Activated CD8-positive, alpha-beta memory T cell treated with anti-CD3 and anti-CD28 coated beads for 48 hours (primary cell): Measurements from ENCODE around the gene FZD7.

ENCODE experiments used
- DNase-seq, 3 experiments: peaks; one replicate each; pipeline ENCODE4 v3.0.0-alpha.2; 2020; ENCODE audit warnings: low read depth in 2 of 3, low spot score in 2 of 3

Gene FZD7

DNA sequence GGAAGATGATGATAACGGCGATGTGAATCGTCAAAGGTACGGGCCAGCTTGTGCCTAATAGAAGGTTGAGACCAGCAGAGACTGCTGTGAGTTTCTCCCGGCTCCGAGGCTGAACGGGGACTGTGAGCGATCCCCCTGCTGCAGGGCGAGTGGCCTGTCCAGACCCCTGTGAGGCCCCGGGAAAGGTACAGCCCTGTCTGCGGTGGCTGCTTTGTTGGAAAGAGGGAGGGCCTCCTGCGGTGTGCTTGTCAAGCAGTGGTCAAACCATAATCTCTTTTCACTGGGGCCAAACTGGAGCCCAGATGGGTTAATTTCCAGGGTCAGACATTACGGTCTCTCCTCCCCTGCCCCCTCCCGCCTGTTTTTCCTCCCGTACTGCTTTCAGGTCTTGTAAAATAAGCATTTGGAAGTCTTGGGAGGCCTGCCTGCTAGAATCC is 3.0 kb downstream of the FZD7 start:
- DNase-seq: no peak

GRCh38 chr2:202037086-202037485 is 3.4 kb downstream of the FZD7 start:
- no peak for DNase-seq

- no peak for DNase-seq
Measured at GRCh38 chr2:202038471-202039277, 5.0 kb downstream of the FZD7 start.

GRCh38 chr2:202039278-202040078 is 5.8 kb downstream of the FZD7 start:
- DNase-seq: no peak

DNA sequence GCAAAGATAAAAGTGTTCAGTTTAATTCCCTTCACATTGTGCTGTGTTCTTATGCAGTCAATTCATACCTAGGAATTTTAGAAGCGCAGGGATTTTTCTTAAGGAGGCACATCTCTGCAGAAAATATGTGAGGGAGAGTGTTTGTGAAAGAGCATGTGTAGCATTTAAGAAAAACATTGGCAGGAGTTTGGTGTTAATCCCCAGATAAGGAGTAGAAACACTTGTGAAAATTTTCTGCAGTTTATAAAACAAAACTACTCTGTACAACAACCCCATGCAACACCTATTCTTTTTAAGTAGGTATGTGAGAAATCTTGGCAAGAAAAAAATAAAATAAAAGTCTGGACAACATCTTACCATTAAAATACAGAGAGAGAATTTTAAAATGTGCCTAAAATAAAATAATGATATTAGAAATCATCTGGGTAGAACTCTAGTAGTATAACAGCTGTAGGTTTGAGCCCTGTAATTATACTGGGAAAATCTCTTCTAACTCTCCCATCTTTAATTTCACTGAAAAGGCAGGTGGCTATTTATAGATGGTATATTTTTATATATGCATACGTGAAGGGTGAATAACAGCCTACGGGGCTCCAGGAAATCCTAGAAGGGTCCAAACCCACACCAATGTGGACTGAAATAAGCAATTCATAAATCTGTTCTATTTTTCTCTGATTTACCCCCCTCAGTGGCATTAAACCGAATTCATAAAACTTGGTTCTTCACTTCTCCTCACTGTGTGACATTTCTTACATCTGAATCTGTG is 6.6 kb downstream of the FZD7 start:
- DNase-seq: no peak

- DNase-seq: no peak
Measured at GRCh38 chr2:202042444-202042843, 8.8 kb downstream of the FZD7 start.

DNA sequence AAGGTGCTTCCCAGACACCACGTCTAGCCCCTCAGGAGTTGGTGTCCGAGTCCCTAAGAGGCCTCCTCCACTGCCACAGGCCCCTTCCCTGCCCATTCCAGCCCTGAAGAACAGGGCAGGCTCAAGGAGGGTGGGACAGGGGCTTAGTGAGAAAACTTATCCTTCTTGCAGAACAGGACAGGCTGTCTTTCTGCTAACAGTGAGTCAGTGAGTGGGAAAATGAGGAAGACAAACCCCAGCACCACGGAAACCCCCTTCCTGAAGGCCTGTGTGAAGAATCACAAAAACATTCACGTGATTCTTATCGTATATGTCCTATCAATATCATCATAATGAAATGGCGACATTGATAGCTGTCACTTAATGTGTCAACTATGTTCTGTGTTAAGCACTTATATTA is 9.8 kb downstream of the FZD7 start:
- DNase-seq: no peak

DNA sequence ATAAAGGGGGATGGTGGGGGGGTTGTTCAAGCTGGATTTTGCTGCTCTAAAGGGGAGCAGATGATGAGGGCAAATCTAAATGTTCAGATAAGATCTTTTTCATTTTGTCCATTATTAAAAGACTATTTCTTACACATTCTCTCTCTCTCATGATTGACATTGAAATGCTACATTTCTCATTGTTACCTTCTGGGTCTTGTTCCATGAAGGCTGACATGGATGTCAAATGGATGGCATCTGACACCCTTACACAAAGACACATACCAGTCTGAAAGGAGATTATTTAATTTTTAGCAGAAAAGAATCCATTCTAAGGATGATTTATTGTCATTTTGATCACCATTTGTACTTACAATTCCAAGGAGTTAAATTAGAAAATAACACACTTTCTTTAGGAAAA is 11.1 kb downstream of the FZD7 start:
- no peak for DNase-seq

- DNase-seq: no peak
Measured at GRCh38 chr2:202046572-202046971, 12.9 kb downstream of the FZD7 start.

- no peak for DNase-seq
Measured at GRCh38 chr2:202049092-202049728, 15.6 kb downstream of the FZD7 start.

DNA sequence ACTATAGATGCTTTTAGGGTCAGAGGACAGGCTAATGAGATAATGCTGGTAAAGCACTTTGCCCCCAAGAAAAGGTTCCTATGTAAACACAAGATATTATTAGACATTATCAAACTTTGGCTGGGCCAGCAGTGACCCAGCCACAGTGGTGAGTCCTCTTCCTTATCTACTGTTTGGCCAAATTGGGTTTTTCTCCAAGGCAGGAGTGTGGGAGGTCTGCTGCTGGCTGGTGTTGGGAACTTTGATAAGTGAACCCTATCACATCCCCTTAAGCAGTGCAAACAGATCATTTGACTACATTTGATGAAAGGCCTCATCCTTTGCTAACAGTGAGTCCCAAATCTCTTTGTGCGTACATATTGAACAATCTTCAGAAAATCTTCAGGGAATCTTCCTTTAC is 16.2 kb downstream of the FZD7 start:
- no peak for DNase-seq

- DNase-seq: no peak
Measured at GRCh38 chr2:202050652-202051051, 17.0 kb downstream of the FZD7 start.

DNA sequence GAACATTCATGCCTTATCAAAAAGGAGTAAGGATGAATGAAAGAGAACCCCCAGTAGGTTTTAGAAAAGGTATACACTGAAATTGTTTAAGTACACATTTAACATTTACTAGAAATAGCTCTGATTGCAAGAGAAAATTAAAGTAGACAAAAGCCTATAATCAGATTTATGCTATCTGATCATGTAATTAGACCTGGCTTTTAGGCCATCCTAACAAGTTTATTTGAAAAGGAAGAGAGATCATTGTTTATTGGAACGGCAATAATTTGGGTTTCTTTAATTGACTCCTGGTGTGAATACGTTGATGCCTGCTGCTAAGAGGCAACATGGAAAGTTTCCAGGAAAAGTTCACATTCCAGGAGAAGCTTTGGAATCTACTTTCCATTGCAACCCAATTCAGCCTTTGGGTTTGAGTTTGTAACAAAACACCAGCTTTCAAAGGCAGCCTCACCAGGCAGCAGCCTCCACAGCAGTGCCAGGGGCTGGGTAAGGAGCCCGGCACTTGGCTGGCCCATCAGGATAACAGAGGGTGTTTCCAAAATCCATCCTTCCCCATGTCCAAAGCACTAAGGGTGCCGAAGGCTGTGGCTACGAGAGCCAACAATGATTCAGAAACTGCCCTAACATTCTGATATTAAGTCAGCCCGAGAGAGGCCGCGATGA is 18.0 kb downstream of the FZD7 start:
- DNase-seq: no peak

GRCh38 chr2:202052235-202052634 is 18.6 kb downstream of the FZD7 start:
- no peak for DNase-seq

DNA sequence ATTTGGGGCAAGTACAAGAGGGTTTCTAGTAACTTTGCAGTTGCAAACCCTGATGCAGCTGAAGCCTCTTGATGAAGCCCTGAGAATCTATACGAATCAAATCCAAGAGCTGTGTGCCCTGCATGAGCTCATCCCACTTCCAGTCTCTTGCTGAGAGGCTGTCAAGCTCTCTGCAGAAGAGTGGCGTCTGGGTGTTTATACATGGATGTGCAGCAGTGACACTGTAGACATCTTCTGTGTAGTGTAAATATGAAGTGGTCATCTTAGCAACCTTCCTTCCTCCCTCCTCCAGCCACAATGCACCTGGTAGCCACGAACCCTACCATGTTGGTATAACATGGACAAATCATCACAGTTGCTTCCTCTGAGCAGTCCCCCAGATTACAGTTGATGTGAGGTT is 21.0 kb downstream of the FZD7 start:
- no peak for DNase-seq

DNA sequence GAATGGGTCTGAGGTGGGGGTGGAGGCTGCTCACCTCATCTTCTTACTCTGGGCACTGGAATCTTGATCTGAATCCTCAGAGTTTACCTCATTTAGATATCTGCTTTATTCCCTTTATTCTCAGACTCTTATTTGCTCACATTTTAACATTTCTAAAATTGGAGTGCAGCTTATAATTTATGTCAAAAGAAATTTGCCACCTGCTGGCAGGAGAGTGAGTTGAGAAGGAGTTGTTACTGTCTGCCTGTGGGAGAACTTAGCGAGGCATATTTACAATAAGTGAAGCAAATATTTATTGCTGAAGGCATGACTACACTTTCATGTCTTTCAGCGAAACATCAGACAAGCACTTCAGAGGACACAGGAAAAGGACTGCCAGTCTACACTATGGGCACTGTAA is 23.0 kb downstream of the FZD7 start:
- DNase-seq: no peak

GRCh38 chr2:202060218-202060617 is 26.6 kb downstream of the FZD7 start:
- DNase-seq: no peak

GRCh38 chr2:202061695-202062094 is 28.0 kb downstream of the FZD7 start:
- no peak for DNase-seq

DNA sequence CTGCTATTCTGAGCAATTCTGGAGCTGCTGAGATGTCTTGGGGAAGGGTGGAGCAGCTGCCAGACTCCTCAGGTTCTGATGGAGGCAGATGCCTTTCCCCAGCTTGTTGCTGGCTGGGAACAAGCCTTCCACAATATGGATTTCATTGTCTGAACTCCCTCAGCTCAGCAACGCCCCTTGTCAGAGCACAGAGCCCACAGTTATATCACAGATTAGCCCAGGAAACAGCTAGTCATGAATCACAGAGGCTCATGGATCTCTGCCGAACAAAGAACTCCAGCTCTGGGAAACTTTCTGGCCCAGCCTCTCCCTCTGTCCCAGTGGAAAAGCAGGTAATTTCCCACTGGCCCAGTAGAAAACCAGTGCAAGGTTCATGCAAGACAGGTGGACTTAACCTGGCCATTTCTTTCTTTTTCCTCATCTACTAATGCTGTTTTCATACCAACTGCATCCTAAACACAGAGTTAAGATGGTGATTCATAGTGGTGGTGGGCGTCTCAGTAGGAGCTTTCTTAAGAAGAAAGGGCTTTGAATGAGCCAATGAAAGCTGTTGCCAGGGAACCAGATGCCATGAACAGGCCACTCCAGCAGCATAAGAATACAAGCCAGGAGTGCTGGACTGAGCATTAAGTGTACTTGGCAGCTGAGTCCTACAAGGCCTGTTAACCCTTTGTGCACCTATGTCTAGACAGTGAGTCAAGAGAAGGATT is 30.7 kb downstream of the FZD7 start:
- no peak for DNase-seq

DNA sequence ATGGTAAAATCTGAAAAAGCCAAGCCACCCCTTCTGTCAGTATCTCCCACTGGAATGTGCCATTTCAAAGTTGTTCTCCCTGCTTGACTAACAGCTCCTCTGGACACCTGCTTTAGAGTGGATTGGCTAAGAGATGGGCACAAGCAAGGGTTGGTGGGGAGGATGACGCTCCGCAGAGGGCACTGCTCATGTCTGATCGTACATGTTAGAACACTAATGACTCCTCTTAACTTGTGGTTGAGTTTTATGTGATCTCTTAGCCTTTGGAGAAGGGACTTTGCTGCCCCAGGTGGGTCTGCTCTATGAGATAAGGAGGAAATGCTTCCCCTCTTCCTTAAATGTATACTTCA is 31.2 kb downstream of the FZD7 start:
- no peak for DNase-seq
